GM23248 (cell line): ENCODE data around the gene CFAP74.

Experiments
- EZH2 ChIP-seq: fragments of 200-600 bp; sonication (generic); IDR thresholded peaks from 2 replicates; pipeline ENCODE4 v1.6.1; 2018; ENCODE audit warnings: antibody characterized with exemption, mild to moderate bottlenecking; ENCODE audit not compliant: insufficient read depth, poor library complexity, severe bottlenecking
- EZH2phosphoT487 ChIP-seq: fragments of 200-600 bp; sonication (generic); IDR thresholded peaks from 2 replicates; pipeline ENCODE4 v1.6.1; 2018; ENCODE audit warnings: antibody characterized with exemption, moderate library complexity, mild to moderate bottlenecking, low read depth; ENCODE audit not compliant: insufficient read depth

DNA sequence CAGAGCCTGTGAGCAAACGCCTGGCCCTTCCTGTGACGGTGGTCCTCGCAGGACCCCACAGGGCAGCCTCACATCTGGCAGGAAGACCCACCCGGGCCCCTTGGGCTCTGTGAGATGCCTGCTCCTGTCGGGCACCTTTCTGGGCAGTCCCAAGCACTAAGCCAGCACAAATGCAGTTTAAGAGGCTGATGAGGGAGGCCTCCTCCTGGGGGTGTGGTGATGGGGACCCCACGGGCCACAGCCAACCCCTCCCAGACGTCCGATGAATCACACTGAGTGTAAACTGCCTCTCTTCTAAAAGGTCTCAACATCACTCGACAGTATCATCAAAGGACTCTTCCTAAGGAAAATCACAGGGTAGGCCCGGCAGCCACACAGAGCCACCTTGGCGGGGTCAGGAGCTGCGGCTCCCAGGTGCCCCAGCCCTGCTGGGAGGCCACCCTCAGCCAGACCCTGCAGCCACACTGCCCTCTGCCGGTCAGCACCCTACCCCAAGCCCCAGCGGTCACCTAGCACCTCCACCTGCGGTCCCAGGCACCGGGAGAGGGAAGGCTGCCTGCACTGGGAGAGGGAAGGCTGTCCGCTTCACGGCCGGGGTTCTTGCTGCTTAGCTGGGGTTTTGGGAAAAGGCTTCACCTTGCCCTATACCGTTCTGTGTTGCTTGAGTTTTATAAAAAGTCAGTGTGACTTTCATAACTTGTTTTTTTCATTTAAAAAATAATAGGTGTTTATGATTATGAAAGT lies 42.8 kb upstream of the CFAP74 start:
- TF ChIP-seq EZH2phosphoT487 (no peak), EZH2 (no peak)
